HL-60 (cell line): ENCODE results near the gene SLC8B1.

ENCODE experiments used
- DNase-seq, 2 experiments: peaks; one replicate each; pipeline ENCODE4 v3.0.0-alpha.2; 2010 to 2020; ENCODE audit warnings: low read depth in 1 of 2, low spot score in 1 of 2
- H3K27ac ChIP-seq: fragments of 250-450 bp; sonication (Bioruptor Pico); replicated peaks from 2 replicates; pipeline ENCODE4 v1.5.1; 2020; ENCODE audit warnings: mild to moderate bottlenecking, moderate library complexity
- H3K27me3 ChIP-seq: fragments of 250-450 bp; sonication (Bioruptor Pico); 2 replicates; pipeline ENCODE4 v1.5.1; 2021; ENCODE audit warnings: mild to moderate bottlenecking, moderate library complexity; ENCODE audit not compliant: insufficient read depth, poor library complexity, severe bottlenecking
- H3K4me3 ChIP-seq: replicated peaks from 2 replicates; pipeline ENCODE4 v1.5.1; 2011; ENCODE audit warnings: mild to moderate bottlenecking, control low read depth, low read length; ENCODE audit not compliant: insufficient read depth
- GABPA ChIP-seq: IDR thresholded peaks from 2 replicates; pipeline ENCODE4 v1.6.1; 2012; ENCODE audit warnings: low read depth
- POLR2AphosphoS5 ChIP-seq: IDR thresholded peaks from 2 replicates; pipeline ENCODE4 v1.6.1; 2012; ENCODE audit warnings: low read depth
- REST ChIP-seq: IDR thresholded peaks from 2 replicates; pipeline ENCODE4 v1.6.1; 2012; ENCODE audit warnings: low read depth; ENCODE audit not compliant: insufficient replicate concordance
- SPI1 ChIP-seq: IDR thresholded peaks from 2 replicates; pipeline ENCODE4 v1.6.1; 2012; ENCODE audit warnings: low read depth, mild to moderate bottlenecking, borderline replicate concordance
- TF ChIP-seq, protein P1 (sequence below): IDR thresholded peaks from one replicate; pipeline ENCODE4 v1.5.1; 2011; ENCODE audit warnings: low read length, control low read depth, inconsistent platforms; ENCODE audit not compliant: insufficient read depth

Gene SLC8B1

GRCh38 chr12:113318900-113319628, 15.8 kb downstream of the SLC8B1 start:
- TF ChIP-seq POLR2AphosphoS5: no peak
- TF ChIP-seq REST: no peak
- TF ChIP-seq SPI1: no peak
- TF ChIP-seq, protein P1, sequence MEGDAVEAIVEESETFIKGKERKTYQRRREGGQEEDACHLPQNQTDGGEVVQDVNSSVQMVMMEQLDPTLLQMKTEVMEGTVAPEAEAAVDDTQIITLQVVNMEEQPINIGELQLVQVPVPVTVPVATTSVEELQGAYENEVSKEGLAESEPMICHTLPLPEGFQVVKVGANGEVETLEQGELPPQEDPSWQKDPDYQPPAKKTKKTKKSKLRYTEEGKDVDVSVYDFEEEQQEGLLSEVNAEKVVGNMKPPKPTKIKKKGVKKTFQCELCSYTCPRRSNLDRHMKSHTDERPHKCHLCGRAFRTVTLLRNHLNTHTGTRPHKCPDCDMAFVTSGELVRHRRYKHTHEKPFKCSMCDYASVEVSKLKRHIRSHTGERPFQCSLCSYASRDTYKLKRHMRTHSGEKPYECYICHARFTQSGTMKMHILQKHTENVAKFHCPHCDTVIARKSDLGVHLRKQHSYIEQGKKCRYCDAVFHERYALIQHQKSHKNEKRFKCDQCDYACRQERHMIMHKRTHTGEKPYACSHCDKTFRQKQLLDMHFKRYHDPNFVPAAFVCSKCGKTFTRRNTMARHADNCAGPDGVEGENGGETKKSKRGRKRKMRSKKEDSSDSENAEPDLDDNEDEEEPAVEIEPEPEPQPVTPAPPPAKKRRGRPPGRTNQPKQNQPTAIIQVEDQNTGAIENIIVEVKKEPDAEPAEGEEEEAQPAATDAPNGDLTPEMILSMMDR: no peak
- TF ChIP-seq GABPA: no peak
- Histone ChIP-seq H3K27me3 (no peaks in the 10 kb centered on the region), H3K27ac (no peak overlapping the region), H3K4me3 (no peak overlapping the region)
- DNase-seq: no peak

DNA sequence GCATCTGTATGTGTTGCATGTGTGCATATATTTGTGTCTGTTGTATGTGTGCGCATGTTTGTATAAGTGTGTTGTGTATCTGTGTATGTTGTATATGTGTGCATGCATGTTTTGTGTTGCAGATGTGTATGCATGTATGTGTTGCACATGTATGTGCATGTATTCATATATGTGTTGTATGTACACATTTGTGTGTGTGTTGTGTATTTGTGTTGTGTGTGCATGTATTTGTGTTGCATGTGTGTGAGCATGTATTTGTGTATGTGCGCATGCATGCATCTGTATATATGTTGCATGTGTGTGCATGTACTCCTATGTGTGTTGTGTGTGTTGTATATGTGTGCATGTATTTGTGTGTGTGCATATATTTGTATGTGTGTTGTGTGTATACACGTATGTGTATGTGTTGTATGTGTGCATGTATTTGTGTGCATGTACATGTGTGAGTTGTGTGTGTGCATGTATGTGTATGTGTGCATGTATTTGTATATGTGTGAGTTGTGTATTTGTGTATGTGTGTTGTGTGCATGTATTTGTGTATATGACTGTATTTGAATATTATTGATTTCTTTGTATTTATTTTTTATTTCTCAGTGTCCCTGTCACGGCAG, 16.8 kb downstream of the SLC8B1 start:
- H3K4me3 ChIP-seq: no peak overlapping the region
- H3K27ac ChIP-seq: no peak overlapping the region
- DNase-seq: no peak
- TF ChIP-seq REST (no peak), POLR2AphosphoS5 (no peak), SPI1 (no peak), GABPA (no peak)
- TF ChIP-seq, protein P1: no peak
- H3K27me3 ChIP-seq: no peaks in the 10 kb centered on the region

DNA sequence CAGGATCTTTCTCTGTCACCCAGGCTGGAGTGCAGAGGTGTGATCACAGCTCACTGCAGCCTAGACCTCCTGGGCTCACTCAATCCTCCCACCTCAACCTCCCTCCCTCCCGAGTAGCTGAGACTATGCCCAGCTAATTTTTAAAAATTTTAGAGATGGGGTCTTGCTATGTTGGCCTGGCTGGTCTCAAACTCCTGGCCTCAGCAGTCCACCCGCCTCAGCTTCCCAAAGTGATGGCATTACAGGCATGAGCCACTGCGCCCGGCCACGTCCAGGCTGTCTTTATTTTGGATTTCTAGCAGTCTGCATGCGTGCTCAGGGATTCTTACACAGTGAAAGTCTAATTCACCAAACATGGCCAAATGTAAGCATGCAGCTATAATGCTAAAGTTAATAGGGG, 17.8 kb downstream of the SLC8B1 start:
- DNase-seq: no peak
- Histone ChIP-seq H3K27ac (no peak overlapping the region), H3K4me3 (no peak overlapping the region), H3K27me3 (no peaks in the 10 kb centered on the region)
- TF ChIP-seq REST (no peak), GABPA (no peak), SPI1 (no peak), POLR2AphosphoS5 (no peak)
- TF ChIP-seq, protein P1: no peak
